ENCODE results near the gene PLD3.
"Not testable (repeated sequence)": the region's sequence is repeated elsewhere in the genome, so short reads cannot be mapped to it uniquely, and the experiment has no call there.

PLD3 gene

GRCh38 chr19:40392123-40392522 lies 43.6 kb downstream of the PLD3 start:
- DNase-seq = no peak

GRCh38 chr19:40392894-40393517 lies 44.5 kb downstream of the PLD3 start:
- no peak for DNase-seq

GRCh38 chr19:40393894-40394815 lies 45.7 kb downstream of the PLD3 start:
- DNase-seq = no peak

- DNase-seq = no peak
Measured at GRCh38 chr19:40394816-40395210, 46.3 kb downstream of the PLD3 start.

GRCh38 chr19:40395956-40396355 lies 47.5 kb downstream of the PLD3 start:
- no peak for DNase-seq

- DNase-seq = no peak
Measured at GRCh38 chr19:40396886-40397567, 48.5 kb downstream of the PLD3 start.

- DNase-seq = no peak
Measured at GRCh38 chr19:40397568-40397906, 49.0 kb downstream of the PLD3 start.

GRCh38 chr19:40398417-40399131 lies 50.1 kb downstream of the PLD3 start:
- DNase-seq = no peak

- DNase-seq = no peak
Measured at GRCh38 chr19:40400559-40400958, 52.1 kb downstream of the PLD3 start.

- peak; percentile 56 for DNase-seq
Measured at GRCh38 chr19:40403262-40403984, 54.9 kb downstream of the PLD3 start.

GRCh38 chr19:40407714-40408597 lies 59.5 kb downstream of the PLD3 start:
- DNase-seq = no peak

GRCh38 chr19:40408598-40408925 lies 60.1 kb downstream of the PLD3 start:
- not testable (repeated sequence) for DNase-seq

- DNase-seq = no peak
Measured at GRCh38 chr19:40410030-40410389, 61.5 kb downstream of the PLD3 start.

- DNase-seq = no peak
Measured at GRCh38 chr19:40411125-40411842, 62.8 kb downstream of the PLD3 start.

GRCh38 chr19:40411958-40412499 lies 63.5 kb downstream of the PLD3 start:
- DNase-seq = no peak

GRCh38 chr19:40412866-40413265 lies 64.4 kb downstream of the PLD3 start:
- no peak for DNase-seq

- no peak for DNase-seq
Measured at GRCh38 chr19:40413291-40413845, 64.9 kb downstream of the PLD3 start, which contains the start of gene PRX. Gene PRX, minus strand, starts transcription at chr19:40413378. Its CDS starts 5,446 bp downstream, at chr19:40407932.

GRCh38 chr19:40414542-40415535 lies 66.3 kb downstream of the PLD3 start:
- no peak for DNase-seq

- no peak for DNase-seq
Measured at GRCh38 chr19:40415768-40416167, 67.3 kb downstream of the PLD3 start.

Measured in amniotic stem cell (primary cell).